Measurements from ENCODE around the gene LGALS3BP. TPM values are rescaled to one million over a fixed set of nuclear protein-coding genes. Genes with fewer than 3 reads are reported as not detected.

Gene LGALS3BP
- total RNA-seq, 2 donors from 2014 or later, result 123 to 213 TPM

- Histone ChIP-seq H3K9me3 (no peaks in the 10 kb centered on the region), H3K27ac (peak overlapping the region in 3 of 4 donors; percentile 32 to 59 (median 58)), H3K27me3 (no peaks in the 10 kb centered on the region), H3K36me3 (replicated peaks in 1 of 2; ENCODE audit: insufficient read depth in 1 of 2, low read depth in 2 of 2) (peaks cover 0 to 6% of the 10 kb centered on the region in 2 donors), H3K4me3 (no peak overlapping the region), H3K4me1 (peaks cover 15% of the 10 kb centered on the region)
- WGBS, 2 donors, result 29 to 38% methylated on average over 5 to 18 of the region's 18 CpGs
- DNase-seq, result peak; percentile 20 to 45 (median 41)
- intact Hi-C loops (cut with DNase I), result no loop called here
- TF ChIP-seq CTCF (IDR thresholded peaks at IDR 0.05) (no peak), POLR2A (IDR thresholded peaks at IDR 0.05) (no peak)
- ATAC-seq, result peak; percentile 49
Measured at GRCh38 chr17:78995761-78996451, 16.2 kb upstream of the LGALS3BP start.

- no peaks in the 10 kb centered on the region for H3K9me3 ChIP-seq
- no peak for DNase-seq
- intact Hi-C loops (cut with DNase I), result no loop called here
- no peak overlapping the region for H3K4me3 ChIP-seq
- H3K4me1 ChIP-seq, result peaks cover 15% of the 10 kb centered on the region
- H3K36me3 ChIP-seq (replicated peaks in 1 of 2; ENCODE audit: insufficient read depth in 1 of 2, low read depth in 2 of 2), result peaks cover 0 to 9% of the 10 kb centered on the region in 2 donors
- TF ChIP-seq POLR2A (IDR thresholded peaks at IDR 0.05), result no peak
- no peak for TF ChIP-seq CTCF (IDR thresholded peaks at IDR 0.05)
- peak overlapping the region in 2 of 4 donors; percentile 58 to 59 for H3K27ac ChIP-seq
- WGBS, 2 donors, result 84 to 90% methylated on average over 34 of the region's 34 CpGs
- H3K27me3 ChIP-seq, result no peaks in the 10 kb centered on the region
- ATAC-seq, result no peak
Measured at GRCh38 chr17:78995022-78995760, 15.5 kb upstream of the LGALS3BP start.

- no peak for DNase-seq
- H3K36me3 ChIP-seq (replicated peaks in 1 of 2; ENCODE audit: insufficient read depth in 1 of 2, low read depth in 2 of 2), result peaks cover 0 to 9% of the 10 kb centered on the region in 2 donors
- no peaks in the 10 kb centered on the region for H3K9me3 ChIP-seq
- no peak overlapping the region for H3K4me3 ChIP-seq
- H3K4me1 ChIP-seq, result peaks cover 15% of the 10 kb centered on the region
- TF ChIP-seq CTCF (IDR thresholded peaks at IDR 0.05) (no peak), POLR2A (IDR thresholded peaks at IDR 0.05) (no peak)
- no peak overlapping the region for H3K27ac ChIP-seq
- ATAC-seq, result no peak
- 94 to 95% methylated on average over 12 to 19 of the region's 22 CpGs for WGBS, 2 donors
- intact Hi-C loops (cut with DNase I), result no loop called here
- no peaks in the 10 kb centered on the region for H3K27me3 ChIP-seq
Measured at GRCh38 chr17:78993981-78994671, 14.4 kb upstream of the LGALS3BP start.

- no peaks in the 10 kb centered on the region for H3K27me3 ChIP-seq
- ATAC-seq, result peak; percentile 54
- peaks cover 17% of the 10 kb centered on the region for H3K4me1 ChIP-seq
- H3K36me3 ChIP-seq (replicated peaks in 1 of 2; ENCODE audit: insufficient read depth in 1 of 2, low read depth in 2 of 2), result peaks cover 0 to 9% of the 10 kb centered on the region in 2 donors
- intact Hi-C loops (cut with DNase I), result no loop called here
- H3K4me3 ChIP-seq, result no peak overlapping the region
- no peaks in the 10 kb centered on the region for H3K9me3 ChIP-seq
- peak; percentile 54 to 75 (median 63) for DNase-seq
- TF ChIP-seq POLR2A (IDR thresholded peaks at IDR 0.05) (no peak), CTCF (IDR thresholded peaks at IDR 0.05) (peak; percentile 38 to 78 (median 67))
- no peak overlapping the region for H3K27ac ChIP-seq
- WGBS, 2 donors, result 70 to 74% methylated on average over 37 to 48 of the region's 49 CpGs
Measured at GRCh38 chr17:78993241-78993956, 13.7 kb upstream of the LGALS3BP start.

All from body of pancreas (tissue), 4 donors.